Endodermal cell (in vitro differentiated cells): Measurements from ENCODE around the gene ULBP3. TPM values are rescaled to one million over a fixed set of nuclear protein-coding genes. Genes with fewer than 3 reads are reported as not detected.

Source experiments
- DNase-seq: peaks from one replicate; pipeline ENCODE4 v3.0.0-alpha.2; 2017
- H3K27ac ChIP-seq: 2 replicates; pipeline ENCODE4 v1.5.1; 2013; ENCODE audit warnings: mild to moderate bottlenecking, low read depth, low read length, moderate library complexity
- H3K27me3 ChIP-seq: 2 replicates; pipeline ENCODE4 v1.6.1; 2013; ENCODE audit warnings: mild to moderate bottlenecking, low read length, moderate library complexity; ENCODE audit not compliant: insufficient read depth, control insufficient read depth, poor library complexity, severe bottlenecking
- H3K36me3 ChIP-seq: 2 replicates; pipeline ENCODE4 v1.7.0; 2013; ENCODE audit warnings: mild to moderate bottlenecking, low read length, moderate library complexity; ENCODE audit not compliant: control insufficient read depth, insufficient read depth
- H3K4me1 ChIP-seq: one replicate; pipeline ENCODE4 v1.7.0; 2013; ENCODE audit warnings: low read length; ENCODE audit not compliant: control insufficient read depth, insufficient read depth
- H3K4me3 ChIP-seq: 2 replicates; pipeline ENCODE4 v1.5.1; 2013; ENCODE audit warnings: mild to moderate bottlenecking, low read length, moderate library complexity
- H3K9ac ChIP-seq: 2 replicates; pipeline ENCODE4 v1.6.1; 2013; ENCODE audit warnings: mild to moderate bottlenecking, low read length, moderate library complexity; ENCODE audit not compliant: poor library complexity, severe bottlenecking; ENCODE audit errors: extremely low read depth
- H3K9me3 ChIP-seq: 2 replicates; pipeline ENCODE4 v1.6.1; 2013; ENCODE audit warnings: mild to moderate bottlenecking, low read length, moderate library complexity; ENCODE audit not compliant: control insufficient read depth
- H3K27ac Mint-ChIP-seq: 2 replicates; pipeline ENCODE4 v1.8.0; 2020; ENCODE audit warnings: mixed read lengths
- H3K27me3 Mint-ChIP-seq: 2 replicates; pipeline ENCODE4 v1.8.0; 2021; ENCODE audit warnings: mild to moderate bottlenecking, mixed read lengths; ENCODE audit not compliant: insufficient read depth
- H3K36me3 Mint-ChIP-seq: 2 replicates; pipeline ENCODE4 v1.8.0; 2020; ENCODE audit warnings: low read depth, mixed read lengths
- H3K4me1 Mint-ChIP-seq: 2 replicates; pipeline ENCODE4 v1.8.0; 2020; ENCODE audit warnings: mixed read lengths
- H3K4me3 Mint-ChIP-seq: 2 replicates; pipeline ENCODE4 v1.8.0; 2020; ENCODE audit warnings: mild to moderate bottlenecking, moderate library complexity, mixed read lengths
- H3K9me3 Mint-ChIP-seq: 2 replicates; pipeline ENCODE4 v1.8.0; 2020; ENCODE audit warnings: mild to moderate bottlenecking, mixed read lengths
- WGBS, 2 experiments: methylation state at CpG; one replicate each; pipeline versions ENCODE4 v1.1.5 to v1.1.7; 2013; ENCODE audit warnings: missing lambda C conversion rate in 2 of 2, mixed read lengths in 1 of 2; ENCODE audit not compliant: insufficient coverage in 1 of 2, insufficient read length in 1 of 2; 5-methylcytosine and 5-hydroxymethylcytosine counted together
- total RNA-seq, 2 donors: library from RNA; stranded (reverse); fragmentation: NEBNext Ultra II Directional in 1 of 2; extraction: Animal tissue kit (Norgen Biotek cat#: 25700) in 1 of 2; gene quantifications; 2 replicates in 1 of 2; 3 replicates in 1 of 2; pipeline ENCODE4 v1.2.1, GENCODE V29; 2021
- TF ChIP-seq, protein P1 (sequence below): fragments of 200-600 bp; sonication (generic); conservative IDR thresholded peaks from 2 replicates; pipeline ENCODE4 v1.5.0; 2021; ENCODE audit warnings: antibody characterized with exemption, mild to moderate bottlenecking

ULBP3 gene
- total RNA-seq, 2 donors from 2014 or later: 4.4 to 5.4 TPM

DNA sequence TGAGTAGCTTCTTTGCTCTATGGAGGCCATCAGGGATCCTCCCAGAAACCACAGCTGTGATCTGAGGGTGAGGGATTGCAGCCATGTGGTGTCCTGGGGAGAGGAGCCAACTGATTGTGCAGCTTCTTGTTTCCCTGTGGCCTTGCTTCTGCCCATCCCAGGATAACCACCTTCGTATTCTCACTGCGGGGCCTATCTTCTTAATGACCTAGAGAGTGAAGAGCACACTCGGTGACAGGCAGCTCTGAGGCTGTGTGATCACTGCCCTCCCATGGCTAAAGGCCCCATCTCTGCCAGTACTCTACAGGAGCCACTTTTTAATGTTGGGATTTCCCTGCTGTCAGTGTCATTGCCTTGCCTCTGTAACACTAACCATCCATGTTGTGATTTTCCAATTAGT is 38.3 kb downstream of the ULBP3 start:
- H3K27me3 ChIP-seq: peaks cover 64% of the 10 kb centered on the region
- no peak overlapping the region for H3K4me3 Mint-ChIP-seq
- no peak overlapping the region for H3K27ac ChIP-seq

DNA sequence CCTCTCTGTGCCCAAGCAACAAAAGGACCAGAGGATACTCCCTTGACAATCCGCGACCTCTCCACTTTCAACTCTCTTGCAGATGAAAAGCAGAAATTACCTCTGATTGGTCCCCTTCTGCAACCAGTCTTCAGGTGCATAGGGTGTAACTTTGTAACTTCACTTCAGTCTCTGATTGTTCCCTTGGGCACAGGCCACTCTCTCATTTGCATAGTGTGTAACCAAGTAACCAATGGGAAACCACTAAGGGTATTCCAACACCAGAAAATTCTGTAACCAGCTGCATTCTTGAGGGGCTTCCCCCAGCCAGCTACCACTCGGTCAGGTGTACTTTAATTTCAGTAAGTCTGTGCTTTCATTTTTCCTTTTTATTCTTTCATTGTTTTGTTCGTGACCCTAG is 39.2 kb downstream of the ULBP3 start:
- Mint-ChIP-seq H3K9me3 (no peaks in the 10 kb centered on the region), H3K36me3 (no peaks in the 10 kb centered on the region), H3K4me3 (no peak overlapping the region), H3K27me3 (peaks cover 77% of the 10 kb centered on the region), H3K4me1 (no peaks in the 10 kb centered on the region), H3K27ac (no peak overlapping the region)
- Histone ChIP-seq H3K4me3 (no peak overlapping the region), H3K27ac (no peak overlapping the region), H3K4me1 (no peaks in the 10 kb centered on the region), H3K9me3 (no peaks in the 10 kb centered on the region), H3K36me3 (no peaks in the 10 kb centered on the region), H3K9ac (no peak overlapping the region), H3K27me3 (peaks cover 55% of the 10 kb centered on the region)
- TF ChIP-seq, protein P1, sequence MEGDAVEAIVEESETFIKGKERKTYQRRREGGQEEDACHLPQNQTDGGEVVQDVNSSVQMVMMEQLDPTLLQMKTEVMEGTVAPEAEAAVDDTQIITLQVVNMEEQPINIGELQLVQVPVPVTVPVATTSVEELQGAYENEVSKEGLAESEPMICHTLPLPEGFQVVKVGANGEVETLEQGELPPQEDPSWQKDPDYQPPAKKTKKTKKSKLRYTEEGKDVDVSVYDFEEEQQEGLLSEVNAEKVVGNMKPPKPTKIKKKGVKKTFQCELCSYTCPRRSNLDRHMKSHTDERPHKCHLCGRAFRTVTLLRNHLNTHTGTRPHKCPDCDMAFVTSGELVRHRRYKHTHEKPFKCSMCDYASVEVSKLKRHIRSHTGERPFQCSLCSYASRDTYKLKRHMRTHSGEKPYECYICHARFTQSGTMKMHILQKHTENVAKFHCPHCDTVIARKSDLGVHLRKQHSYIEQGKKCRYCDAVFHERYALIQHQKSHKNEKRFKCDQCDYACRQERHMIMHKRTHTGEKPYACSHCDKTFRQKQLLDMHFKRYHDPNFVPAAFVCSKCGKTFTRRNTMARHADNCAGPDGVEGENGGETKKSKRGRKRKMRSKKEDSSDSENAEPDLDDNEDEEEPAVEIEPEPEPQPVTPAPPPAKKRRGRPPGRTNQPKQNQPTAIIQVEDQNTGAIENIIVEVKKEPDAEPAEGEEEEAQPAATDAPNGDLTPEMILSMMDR: no peak
- DNase-seq: peak; percentile 49
- WGBS, 2 experiments: 79 to 91% methylated on average over 3 to 4 of the region's 4 CpGs

More for the DNA sequence above, 38.3 kb downstream of the ULBP3 start:
- Mint-ChIP-seq H3K27me3 (peaks cover 80% of the 10 kb centered on the region), H3K36me3 (no peaks in the 10 kb centered on the region), H3K4me1 (no peaks in the 10 kb centered on the region), H3K9me3 (no peaks in the 10 kb centered on the region), H3K27ac (no peak overlapping the region)
- 85 to 86% methylated on average over 3 of the region's 3 CpGs for WGBS, 2 experiments
- TF ChIP-seq, protein P1: no peak
- Histone ChIP-seq H3K9ac (no peak overlapping the region), H3K36me3 (no peaks in the 10 kb centered on the region), H3K9me3 (no peaks in the 10 kb centered on the region), H3K4me3 (no peak overlapping the region), H3K4me1 (no peaks in the 10 kb centered on the region)
- DNase-seq: peak; percentile 26

- Mint-ChIP-seq H3K36me3 (no peaks in the 10 kb centered on the region), H3K9me3 (no peaks in the 10 kb centered on the region), H3K27me3 (peaks cover 75% of the 10 kb centered on the region), H3K4me1 (no peaks in the 10 kb centered on the region), H3K4me3 (no peak overlapping the region), H3K27ac (no peak overlapping the region)
- Histone ChIP-seq H3K9me3 (no peaks in the 10 kb centered on the region), H3K27me3 (peaks cover 50% of the 10 kb centered on the region), H3K36me3 (no peaks in the 10 kb centered on the region), H3K27ac (no peak overlapping the region), H3K4me1 (no peaks in the 10 kb centered on the region), H3K9ac (no peak overlapping the region), H3K4me3 (no peak overlapping the region)
- TF ChIP-seq, protein P1: no peak
- 93% methylated on average over 7 of the region's 7 CpGs; no CpG with 5 or more reads in 1 of the 2 experiments for WGBS, 2 experiments
- no peak for DNase-seq
These were observed 39.6 kb downstream of the ULBP3 start for GRCh38 chr6:150029276-150029675.
